WI38 (cell line): ENCODE results near the gene DCDC2.
"Not testable (repeated sequence)": the region's sequence is repeated elsewhere in the genome, so short reads cannot be mapped to it uniquely, and the experiment has no call there.

Experiments used
- H3K4me3 ChIP-seq: 2 replicates; pipeline ENCODE4 v1.5.1; 2011; ENCODE audit warnings: low read depth, mild to moderate bottlenecking, control low read depth, low read length
- TF ChIP-seq, protein P1 (sequence below): IDR thresholded peaks from 2 replicates; pipeline ENCODE4 v1.5.1; 2012; ENCODE audit warnings: low read depth, mild to moderate bottlenecking, control low read depth, low read length

The DCDC2 gene

DNA sequence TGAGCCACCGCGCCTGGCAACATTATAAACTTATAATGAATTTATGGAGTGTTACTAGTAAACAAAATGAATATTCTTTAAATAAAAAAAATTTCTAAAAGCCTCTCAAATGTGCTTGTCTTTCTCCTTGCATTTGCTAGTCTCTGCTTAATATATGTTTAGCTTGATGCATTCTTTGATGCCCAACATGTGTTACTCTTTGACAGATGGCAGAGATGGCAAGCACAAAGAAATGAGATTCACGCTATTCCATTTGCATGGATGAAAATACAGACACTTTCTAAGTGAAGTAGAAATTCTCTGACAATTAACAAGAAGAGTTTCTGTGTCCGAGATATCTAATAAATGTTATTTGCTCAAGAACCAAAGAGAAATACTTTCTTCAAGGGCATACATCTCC lies 30.1 kb downstream of the DCDC2 start:
- TF ChIP-seq, protein P1, sequence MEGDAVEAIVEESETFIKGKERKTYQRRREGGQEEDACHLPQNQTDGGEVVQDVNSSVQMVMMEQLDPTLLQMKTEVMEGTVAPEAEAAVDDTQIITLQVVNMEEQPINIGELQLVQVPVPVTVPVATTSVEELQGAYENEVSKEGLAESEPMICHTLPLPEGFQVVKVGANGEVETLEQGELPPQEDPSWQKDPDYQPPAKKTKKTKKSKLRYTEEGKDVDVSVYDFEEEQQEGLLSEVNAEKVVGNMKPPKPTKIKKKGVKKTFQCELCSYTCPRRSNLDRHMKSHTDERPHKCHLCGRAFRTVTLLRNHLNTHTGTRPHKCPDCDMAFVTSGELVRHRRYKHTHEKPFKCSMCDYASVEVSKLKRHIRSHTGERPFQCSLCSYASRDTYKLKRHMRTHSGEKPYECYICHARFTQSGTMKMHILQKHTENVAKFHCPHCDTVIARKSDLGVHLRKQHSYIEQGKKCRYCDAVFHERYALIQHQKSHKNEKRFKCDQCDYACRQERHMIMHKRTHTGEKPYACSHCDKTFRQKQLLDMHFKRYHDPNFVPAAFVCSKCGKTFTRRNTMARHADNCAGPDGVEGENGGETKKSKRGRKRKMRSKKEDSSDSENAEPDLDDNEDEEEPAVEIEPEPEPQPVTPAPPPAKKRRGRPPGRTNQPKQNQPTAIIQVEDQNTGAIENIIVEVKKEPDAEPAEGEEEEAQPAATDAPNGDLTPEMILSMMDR: no peak
- no peak overlapping the region for H3K4me3 ChIP-seq

DNA sequence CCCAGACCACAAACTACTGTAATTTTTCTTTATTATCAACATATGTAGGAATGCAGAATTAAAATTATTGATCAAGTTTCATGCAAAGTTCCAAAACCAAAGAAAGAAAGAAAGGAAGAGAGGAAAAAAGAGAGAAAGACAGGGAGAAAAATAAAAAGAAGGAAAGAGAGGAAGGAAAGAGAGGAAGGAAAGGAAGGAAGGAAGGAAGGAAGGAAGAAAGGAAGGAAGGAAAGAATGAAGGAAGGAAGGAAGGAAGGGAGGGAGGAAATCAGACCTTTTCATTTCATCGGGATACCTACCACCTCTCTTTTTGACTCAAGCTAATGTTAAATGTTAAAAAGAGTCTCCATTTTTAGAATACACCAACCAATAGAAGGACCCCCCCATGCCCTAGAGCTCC lies 31.9 kb downstream of the DCDC2 start:
- no peak overlapping the region for H3K4me3 ChIP-seq
- TF ChIP-seq, protein P1: no peak

- H3K4me3 ChIP-seq: no peak overlapping the region
- TF ChIP-seq, protein P1: no peak
Measured at GRCh38 chr6:24324617-24325016, 33.2 kb downstream of the DCDC2 start.

DNA sequence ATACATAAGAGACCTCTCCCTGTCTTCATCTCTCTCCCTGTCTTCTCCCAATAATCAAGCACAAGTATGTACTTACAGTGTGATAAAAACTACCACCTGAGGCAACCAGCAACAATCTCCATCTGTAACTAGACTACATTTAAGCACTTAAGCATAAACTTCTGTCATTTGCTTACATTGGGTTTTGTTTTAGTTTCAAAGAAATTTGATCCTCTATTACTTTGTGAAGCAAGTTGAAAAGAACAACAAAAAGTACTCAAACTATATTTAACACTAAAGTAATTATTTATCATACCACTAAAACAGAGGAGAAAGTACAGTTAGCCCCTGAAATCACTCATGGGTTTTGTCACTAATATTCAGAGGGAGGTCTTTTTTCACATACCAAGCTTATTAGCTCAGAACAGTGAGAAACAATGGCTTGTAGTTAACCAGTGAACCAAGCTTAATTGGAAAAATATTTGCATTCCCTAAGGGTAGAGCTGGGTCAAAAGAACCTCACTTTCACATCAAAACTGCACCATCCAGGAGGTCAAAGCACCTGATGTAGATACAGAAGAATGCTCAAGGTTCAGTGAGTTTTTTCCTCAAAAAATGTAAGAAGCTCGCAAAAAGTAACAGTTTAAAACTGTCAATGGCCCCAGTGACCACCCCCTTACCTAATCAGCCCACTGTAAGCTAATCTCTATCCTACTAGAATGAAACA lies 34.1 kb downstream of the DCDC2 start:
- TF ChIP-seq, protein P1: no peak
- H3K4me3 ChIP-seq: no peak overlapping the region

DNA sequence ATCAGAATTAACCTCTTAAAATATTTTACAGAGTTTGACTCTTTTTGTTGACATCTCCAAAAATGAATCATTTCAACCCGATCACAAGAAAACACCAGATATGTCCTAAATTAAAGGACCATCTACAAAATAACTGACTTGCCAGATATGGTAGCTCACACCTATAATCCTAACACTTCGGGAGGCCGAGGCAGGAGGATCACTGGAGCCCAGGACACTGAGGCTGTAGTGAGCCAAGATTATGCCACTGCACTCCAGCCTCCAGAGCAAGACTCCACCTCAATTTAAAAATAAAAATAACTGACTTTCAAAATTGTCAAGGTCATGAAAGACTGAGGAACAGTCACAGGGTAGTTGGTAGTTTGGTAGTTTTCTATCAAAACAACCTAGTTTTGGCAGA lies 34.9 kb downstream of the DCDC2 start:
- TF ChIP-seq, protein P1: no peak
- H3K4me3 ChIP-seq: no peak overlapping the region

DNA sequence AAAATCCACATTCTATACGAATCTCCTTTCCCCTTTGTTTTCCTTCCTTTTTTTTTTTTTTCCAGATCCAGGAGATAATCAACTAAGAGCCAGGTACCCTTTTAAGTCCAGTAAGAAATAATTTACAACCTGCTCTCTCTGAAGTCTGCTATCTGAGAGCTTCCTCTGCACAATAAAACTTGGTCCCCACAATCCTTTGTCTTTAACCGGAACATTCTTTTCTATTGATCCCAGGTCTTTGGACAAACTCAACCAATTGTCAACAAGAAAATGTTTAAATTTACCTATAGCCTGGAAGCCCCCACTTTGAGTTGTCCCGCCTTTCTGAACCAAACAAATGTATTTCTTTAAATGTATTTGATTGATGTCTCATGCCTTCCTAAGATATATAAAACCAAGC lies 35.4 kb downstream of the DCDC2 start:
- H3K4me3 ChIP-seq: not testable (repeated sequence)

DNA sequence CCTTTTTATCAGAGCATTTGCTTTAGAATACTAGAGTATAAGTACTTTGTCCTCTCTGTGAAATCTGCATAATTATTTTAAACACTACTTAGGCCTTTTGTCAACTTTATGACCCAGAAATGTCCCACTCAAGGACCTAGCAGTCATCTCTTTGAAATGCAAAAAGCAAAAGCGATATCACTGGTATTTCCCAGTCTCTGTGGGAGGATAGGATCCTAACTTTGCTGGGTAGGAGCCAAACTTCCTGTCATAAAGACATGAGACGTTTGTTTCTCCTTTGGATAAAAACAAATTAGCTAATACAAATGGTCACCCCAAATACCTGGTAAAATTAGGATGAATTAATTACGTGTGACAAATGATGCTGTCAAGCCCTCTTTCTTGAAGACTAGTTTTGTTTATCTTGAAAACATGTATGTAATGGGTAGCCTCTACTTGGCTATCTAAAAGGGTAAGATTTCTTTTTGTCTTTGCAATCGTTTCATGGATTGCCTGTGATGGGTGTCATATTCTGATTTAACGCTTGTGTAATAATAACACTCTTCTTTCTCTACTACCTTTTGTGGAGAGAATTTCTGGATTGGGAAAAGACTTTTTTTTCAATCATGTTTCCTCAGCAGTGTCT lies 36.2 kb downstream of the DCDC2 start:
- TF ChIP-seq, protein P1: no peak
- H3K4me3 ChIP-seq: no peak overlapping the region
